H1 (cell line): ENCODE data around the gene MXI1. TPM values are rescaled to one million over a fixed set of nuclear protein-coding genes. Genes with fewer than 3 reads are reported as not detected.

ENCODE experiments used
- RAD21 ChIP-seq, 2 experiments: IDR thresholded peaks in 1 of 2; conservative IDR thresholded peaks in 1 of 2; 2 replicates each; pipeline ENCODE4 v1.6.1; 2011; ENCODE audit warnings: low read depth in 2 of 2, low read length in 2 of 2, improper control_type of control experiment in 1 of 2, inconsistent platforms in 1 of 2, mild to moderate bottlenecking in 1 of 2, moderate library complexity in 1 of 2
- SP1 ChIP-seq: IDR thresholded peaks from 2 replicates; pipeline ENCODE4 v1.6.1; 2011; ENCODE audit warnings: low read depth, low read length
- USF2 ChIP-seq: IDR thresholded peaks from 2 replicates; pipeline ENCODE4 v1.6.1; 2011; ENCODE audit warnings: low read length, improper control_type of control experiment
- polyA plus RNA-seq, 7 experiments: library from polyadenylated mRNA; depleted of rRNA in 3 of 7; stranded (reverse) in 5 of 7; unstranded in 2 of 7; fragments of >200 nt in 5 of 7; fragments of 200-250 nt in 2 of 7; gene quantifications; 1 replicate in 5 of 7; 2 replicates in 1 of 7; 4 replicates in 1 of 7; pipeline versions ENCODE4 v1.2.1 to v1.2.3, GENCODE V29; 2011 to 2013; ENCODE audit warnings: missing spikeins in 2 of 7, mixed read lengths in 2 of 7
- total RNA-seq: library from RNA; stranded (reverse); fragmentation: NEBNext Ultra II Directional; extraction: Animal tissue kit (Norgen Biotek cat#: 25700); gene quantifications from 2 replicates; pipeline ENCODE4 v1.2.1, GENCODE V29; 2021

The MXI1 gene
- total and polyA plus RNA-seq, 2 of the 8 experiments (the other 6 are each of a cell fraction or from before 2014, with no cell fraction given), result 5.7 to 8.8 TPM

- no peak for TF ChIP-seq USF2
- TF ChIP-seq RAD21 (IDR thresholded peaks at IDR 0.05 in 1 of 2, conservative IDR thresholded peaks at IDR 0.05 in 1 of 2; ENCODE audit: low read depth in 2 of 2, low read length in 2 of 2), result no peak
- TF ChIP-seq SP1, result no peak
Observed at GRCh38 chr10:110274647-110275046, 67.2 kb downstream of the MXI1 start (continued).
